Measurements from ENCODE around the gene PACS2.
A peak's percentile ranks its signal among the peaks of the same experiment; 100 is the strongest.

The PACS2 gene

DNA sequence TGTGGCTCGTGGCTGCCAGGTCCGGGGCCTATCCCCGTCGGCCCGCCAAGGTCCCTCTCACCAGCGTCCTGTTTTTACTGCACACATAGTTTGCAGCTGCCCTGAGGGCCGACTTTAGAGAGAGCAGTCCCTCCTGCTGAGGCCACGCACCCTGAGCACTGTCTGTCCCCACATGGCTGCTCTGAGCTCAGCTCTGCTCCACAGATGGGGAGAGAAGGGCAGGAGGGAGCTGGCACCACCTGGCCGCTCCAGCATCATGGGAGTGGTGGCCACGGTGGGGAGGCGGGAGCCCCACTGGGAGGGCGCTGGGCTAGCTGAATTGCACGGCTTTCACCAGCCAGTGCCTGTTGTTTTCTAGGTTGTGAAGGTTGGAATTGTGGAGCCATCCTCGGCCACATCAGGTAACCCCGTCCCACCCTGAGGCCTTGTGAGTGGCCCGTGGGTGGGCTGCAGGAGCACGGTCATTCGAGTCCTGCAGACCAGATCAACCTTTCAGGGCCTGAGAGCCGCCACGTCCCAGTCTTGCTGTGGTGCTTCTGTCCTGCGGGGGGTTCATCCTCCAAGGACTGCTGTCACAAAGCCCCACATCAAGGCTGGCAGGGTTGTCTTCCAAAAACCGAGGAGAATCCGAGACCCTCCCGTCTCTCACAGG, 76.4 kb downstream of the PACS2 start:
- no peak for DNase-seq

GRCh38 chr14:105391541-105391940, 77.0 kb downstream of the PACS2 start:
- DNase-seq = no peak

- DNase-seq = no peak
Observed at GRCh38 chr14:105392131-105393090, 77.9 kb downstream of the PACS2 start.

GRCh38 chr14:105393151-105393550, 78.6 kb downstream of the PACS2 start:
- no peak for DNase-seq

GRCh38 chr14:105394714-105395537, 80.4 kb downstream of the PACS2 start:
- DNase-seq = no peak

DNA sequence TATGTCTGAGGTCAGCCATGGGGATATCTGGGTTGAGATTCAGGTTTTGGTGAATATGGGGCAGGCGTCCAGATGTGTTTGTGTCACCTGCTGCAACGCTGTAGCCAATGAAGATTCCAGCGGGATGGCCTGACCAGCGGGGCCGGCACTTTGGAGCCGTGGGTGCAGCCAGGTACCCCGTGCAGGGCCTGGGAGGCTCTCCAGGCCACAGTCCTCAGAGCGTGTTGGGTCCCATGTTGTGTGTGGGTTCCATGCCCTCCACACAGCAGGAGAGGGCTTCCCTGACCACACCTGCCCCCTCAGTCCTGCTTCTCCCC, 80.9 kb downstream of the PACS2 start:
- no peak for DNase-seq

DNA sequence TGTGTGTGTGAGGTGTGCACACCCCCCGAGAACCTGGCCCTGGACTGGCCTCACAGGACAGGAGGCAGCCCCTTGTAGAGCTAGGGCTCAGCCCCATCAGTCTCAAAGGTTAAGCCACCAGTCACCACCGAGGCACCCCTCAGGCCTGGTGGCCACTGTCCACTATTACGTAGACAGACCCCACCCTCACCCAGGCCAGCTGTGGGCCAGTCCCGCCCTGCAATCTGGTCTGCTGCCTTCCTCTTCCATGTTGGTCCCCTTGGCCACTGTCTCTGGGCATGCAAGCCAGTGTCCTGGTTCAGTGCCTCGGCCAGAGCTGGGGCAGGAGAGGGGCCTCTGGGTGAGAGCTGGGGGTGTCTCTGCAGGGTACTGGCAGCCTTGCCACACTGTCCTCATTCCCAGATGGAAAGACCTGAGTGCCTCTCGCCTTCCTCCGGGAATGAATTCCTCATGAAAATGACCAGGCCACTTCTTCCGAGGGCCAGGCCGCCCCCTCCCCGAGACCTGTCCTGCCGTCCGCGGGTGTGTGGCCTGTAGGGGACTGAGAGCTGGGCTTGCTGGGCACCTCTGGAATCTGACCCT, 82.9 kb downstream of the PACS2 start:
- no peak for DNase-seq

DNA sequence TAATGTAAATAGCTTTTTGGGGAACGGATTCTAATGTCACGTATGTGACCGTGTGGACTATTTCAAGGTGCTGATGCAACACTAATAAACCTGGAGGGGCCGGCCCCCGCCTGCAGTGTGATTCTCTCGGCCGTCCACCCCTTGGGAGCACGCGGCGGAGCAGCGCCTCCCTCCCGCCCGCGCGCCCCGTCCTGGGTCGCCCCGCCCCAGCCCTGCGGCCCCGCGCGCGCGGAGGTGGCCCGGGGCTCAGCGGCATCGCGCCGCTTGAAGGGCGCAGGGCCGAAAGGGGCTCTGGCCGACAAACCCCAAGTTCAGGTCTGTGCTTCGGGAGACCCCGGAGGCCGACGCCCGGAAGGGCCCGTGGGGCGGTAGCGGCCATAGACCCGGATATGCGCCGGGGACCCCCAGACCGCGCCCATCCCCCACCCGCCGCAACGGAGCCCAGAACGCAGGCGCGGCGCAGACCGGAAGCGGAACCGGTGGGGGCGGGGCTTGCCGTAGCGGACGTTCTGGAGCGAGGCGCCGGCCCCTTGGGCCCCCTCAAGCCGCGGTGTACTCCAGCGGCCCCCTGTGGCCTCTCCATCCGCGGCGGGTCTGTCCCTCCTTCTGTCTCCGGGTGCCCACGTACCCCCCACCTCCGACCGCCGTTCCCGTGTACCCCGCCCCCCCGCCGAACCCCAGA, 83.6 kb downstream of the PACS2 start, which contains the start of gene TEX22:
TEX22 (plus strand) TSS at position 495 of the 682 bp plus-strand sequence. CDS start 803 bp downstream, outside the sequence.
- peak; percentile 93 for DNase-seq

DNA sequence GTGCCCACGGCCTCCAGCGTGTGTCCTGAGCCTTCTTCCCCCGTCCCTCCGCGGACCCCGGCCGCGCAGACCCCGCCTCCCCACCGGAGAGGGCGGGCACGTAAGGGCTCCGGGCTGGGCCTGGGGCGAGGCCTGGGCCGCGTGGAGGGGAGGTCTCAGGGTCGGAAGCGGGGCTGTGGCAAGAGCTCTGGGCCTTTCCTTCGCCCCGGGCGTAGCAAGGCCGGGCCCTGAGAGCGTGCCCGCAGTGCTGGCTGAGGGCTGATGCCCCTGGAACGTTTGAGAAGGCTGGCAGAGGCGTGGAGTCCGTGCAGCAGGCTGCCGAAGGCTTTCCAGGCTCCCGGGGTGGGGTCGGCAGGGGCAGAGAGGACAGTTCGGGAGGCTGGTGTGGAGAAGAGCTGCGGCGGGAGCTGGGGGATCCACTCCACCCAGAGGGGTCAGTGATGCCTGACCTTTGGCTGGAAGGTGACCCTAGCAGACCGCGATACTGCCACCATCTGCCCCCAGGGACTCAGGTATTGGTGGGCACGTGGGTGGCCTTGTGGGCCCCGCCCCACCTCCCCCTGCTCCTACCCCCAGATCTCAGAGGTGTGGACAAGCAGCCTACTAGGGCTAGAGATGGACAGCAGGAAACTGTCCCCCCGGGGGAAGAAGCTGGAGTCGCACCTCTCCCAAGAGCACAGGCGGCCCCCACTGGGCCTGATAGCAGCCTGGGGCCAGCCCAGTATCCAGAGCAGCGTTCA, 84.3 kb downstream of the PACS2 start:
- DNase-seq = peak; percentile 78

DNA sequence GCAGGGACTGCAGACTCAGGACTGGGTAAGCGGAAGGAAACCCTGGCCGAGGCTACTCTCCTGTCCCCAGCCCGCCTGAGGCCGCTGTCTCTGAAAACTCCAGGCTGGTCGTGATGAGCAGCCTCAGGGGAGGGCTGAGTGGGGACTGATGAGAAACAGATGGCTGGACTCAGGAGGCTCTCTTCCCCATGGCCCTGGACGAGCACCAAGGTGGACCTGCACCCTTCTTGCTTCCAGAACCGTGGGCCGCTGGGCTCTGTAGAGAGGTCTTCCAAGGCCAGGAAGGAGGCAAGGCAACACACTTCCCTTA, 84.9 kb downstream of the PACS2 start:
- DNase-seq = no peak

DNA sequence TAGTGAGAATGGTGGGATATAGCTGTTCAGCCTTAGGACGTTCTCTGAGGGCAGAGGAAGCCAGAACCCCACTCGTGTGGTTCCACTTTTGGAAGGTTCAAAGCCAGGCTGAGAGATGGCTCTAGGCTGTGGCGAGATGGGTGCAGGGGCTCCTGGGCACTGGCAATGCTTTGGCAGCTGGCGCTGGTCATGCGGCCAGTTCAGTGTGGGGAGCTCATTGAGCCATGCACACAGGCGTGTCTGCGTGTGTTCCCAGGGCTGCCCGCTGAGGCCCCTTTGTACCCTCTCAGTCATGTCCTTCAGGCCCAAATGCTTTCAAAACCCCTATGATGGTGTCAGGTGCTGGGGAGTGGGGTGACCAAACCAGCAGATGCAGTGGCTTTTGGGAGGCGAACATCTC, 85.5 kb downstream of the PACS2 start:
- no peak for DNase-seq

DNA sequence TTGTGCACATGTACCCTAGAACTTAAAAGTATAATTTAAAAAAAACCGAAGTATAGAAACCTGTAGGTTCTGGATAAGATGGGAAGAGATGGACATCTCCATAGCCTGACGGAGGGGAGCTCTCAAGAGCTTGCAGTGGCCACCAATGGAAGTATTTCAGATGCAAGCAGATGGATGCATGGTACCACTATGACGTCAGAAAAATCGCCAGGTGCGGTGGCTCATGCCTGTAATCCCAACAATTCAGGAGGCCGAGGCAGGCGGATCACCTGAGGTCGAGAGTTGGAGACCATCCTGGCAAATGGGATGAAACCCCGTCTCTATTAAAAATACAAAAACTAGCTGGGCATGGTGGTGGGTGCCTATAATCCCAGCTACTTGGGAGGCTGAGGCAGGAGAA, 87.2 kb downstream of the PACS2 start:
- DNase-seq = no peak

DNA sequence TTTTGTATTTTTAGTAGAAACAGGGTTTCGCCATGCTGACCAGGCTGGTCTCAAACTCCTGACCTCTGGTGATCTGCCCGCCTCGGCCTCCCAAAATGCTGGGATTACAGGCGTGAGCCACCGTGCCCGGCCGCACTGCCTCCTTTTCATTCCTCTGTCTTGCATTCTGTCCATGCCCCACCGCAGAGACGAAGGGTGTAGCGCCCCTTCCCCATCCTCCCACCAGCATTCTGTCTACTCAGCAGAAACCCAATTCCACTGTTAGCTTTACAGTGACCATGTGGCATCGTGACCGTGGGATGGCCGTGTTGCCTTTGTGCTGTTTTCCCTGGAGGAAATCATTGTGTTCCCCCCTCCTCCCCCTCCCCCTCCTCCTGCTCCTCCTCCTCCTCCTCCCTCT, 94.0 kb downstream of the PACS2 start:
- no peak for DNase-seq

- DNase-seq = no peak
Observed at GRCh38 chr14:105409364-105409763, 94.8 kb downstream of the PACS2 start.

GRCh38 chr14:105410642-105411016, 96.1 kb downstream of the PACS2 start:
- DNase-seq = no peak

DNA sequence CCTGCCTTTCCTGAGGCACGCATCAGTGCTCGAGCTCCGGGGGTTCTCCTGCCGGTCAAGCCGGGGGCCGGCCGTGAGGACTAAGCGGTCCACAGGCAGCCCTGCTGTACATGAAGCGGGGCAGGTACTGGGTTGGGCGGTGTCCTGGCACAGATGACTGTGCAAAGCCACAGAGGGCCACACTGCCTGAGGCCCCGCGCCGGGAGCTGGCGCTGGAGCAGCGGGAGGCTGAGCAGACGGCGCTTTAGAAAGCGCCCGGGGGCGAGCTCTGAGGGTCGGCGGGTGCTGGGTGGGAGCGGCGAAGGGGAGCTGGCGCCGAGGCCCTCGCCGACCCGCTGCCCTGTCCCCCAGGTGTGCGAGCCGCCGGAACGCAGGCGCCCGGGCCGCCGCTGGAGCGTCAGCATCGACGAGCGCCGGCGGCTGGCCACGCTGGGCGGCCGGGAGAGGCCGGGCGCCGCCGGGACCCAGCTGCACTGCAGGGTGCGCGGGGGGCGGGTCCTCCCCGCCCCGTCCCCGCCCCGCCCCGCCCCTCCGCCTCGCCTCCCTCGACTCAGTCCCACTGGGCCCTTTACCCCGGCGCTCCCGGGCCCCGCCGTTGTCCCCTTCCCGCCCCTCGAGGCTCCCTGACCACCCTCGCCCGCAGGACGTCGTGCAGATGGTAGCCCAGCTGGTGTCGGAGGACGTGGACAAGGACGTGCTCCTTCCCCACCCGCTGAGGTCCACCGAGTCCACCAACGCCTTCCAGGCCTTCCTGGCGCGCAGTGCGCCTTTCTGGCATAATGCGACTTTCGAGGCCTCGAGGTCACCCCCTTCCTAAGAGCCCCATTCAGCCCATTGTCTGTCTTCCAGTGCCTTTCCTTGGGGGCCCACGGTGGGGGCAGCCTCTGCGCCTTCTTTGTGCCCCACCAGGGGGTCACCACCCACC, 96.7 kb downstream of the PACS2 start:
- DNase-seq = no peak

DNA sequence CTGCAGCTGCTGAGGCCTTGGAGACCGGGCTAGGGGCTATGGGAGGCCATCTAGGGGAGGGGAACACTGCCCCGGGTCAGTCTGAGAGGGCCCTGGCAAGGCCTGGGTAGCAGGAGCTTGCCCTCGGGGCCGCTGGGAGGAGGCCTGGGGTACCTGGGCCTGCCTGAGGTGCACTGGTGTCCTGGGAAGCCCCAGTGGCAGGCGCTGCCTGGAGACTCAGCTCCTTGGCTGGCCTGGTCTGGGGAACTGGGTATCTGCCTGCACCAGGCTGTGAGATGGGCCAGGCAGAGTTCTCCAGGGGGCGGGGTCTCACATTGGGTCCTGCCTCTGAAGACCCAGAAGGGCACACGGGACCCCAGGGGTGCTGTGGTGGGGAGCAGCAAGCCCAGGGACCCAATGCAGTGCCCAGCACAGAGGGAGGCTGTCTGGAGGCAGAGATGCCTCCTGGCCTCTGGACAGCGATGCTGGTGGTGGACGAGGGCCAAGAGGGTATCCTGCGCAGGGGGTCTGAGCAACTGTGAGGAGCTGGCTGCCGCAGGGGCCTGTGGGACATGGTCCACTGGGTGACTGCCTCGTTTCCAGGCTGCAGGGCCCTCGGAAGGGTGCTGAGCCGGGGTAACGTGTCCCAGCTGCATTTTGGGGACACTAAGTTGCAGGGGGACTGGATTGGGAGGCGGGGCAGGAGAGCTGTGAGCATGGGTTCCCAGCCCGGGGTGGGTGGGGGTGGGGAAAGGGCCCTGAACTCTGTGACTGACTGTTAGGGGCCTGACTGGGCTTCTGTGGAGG, 97.6 kb downstream of the PACS2 start:
- no peak for DNase-seq

- DNase-seq = no peak
Observed at GRCh38 chr14:105412771-105413543, 98.4 kb downstream of the PACS2 start.

GRCh38 chr14:105413544-105413886, 99.0 kb downstream of the PACS2 start:
- no peak for DNase-seq

All from NK-92 treated with Interleukin-12 subunit alpha and Interleukin-12 subunit beta, amount 100 ng/mL, for 24 hours (cell line).